ENCODE measurements around the gene CRYBG2.

The CRYBG2 gene

DNA sequence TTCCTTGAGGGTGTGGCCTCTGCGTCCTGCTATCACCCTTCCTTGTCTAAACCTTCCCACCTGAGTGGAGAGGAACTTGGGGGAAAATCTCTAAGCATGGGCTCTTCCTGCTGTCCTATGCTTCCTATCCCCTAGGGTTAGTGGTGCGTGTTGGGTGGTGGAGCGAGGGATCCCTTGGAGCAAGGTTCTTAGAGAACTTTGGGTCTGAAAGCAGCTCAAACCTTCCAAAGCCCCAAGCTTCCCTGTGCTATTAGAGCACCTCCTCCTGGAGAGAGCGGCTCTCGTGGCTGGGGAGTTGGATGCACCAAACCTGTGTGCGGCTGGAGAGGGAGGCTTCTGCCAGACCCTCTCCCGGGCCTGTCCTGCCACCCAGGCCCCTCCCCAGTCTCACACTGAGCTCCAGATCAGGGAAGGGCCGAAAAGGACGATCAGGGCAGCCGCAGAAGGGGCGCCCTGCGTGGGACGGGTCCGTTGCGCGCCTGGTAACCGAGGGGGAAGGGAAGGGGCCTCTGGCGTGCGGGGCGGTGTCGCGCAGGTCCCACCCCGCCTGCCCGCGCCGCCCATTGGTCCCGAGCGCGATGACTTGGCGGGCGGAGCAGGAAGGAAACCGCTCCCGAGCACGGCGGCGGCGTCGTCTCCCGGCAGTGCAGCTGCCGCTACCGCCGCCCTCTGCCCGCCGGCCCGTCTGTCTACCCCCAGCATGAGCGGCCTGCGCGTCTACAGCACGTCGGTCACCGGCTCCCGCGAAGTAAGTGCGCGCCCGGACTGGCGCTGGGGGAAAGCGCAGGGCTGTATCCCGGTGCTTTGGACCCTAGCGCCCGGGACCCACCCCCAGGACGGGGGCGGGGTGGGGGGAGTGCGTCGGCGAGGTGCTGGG is 74.2 kb downstream of the CRYBG2 start, which contains the start of gene SH3BGRL3:
Gene SH3BGRL3, plus strand, starts transcription at position 631 of the 877 bp plus-strand sequence. Its CDS starts 70 bp downstream, at position 701.
- DNase-seq (ENCODE audit: low read depth) = peak; percentile 72

DNA sequence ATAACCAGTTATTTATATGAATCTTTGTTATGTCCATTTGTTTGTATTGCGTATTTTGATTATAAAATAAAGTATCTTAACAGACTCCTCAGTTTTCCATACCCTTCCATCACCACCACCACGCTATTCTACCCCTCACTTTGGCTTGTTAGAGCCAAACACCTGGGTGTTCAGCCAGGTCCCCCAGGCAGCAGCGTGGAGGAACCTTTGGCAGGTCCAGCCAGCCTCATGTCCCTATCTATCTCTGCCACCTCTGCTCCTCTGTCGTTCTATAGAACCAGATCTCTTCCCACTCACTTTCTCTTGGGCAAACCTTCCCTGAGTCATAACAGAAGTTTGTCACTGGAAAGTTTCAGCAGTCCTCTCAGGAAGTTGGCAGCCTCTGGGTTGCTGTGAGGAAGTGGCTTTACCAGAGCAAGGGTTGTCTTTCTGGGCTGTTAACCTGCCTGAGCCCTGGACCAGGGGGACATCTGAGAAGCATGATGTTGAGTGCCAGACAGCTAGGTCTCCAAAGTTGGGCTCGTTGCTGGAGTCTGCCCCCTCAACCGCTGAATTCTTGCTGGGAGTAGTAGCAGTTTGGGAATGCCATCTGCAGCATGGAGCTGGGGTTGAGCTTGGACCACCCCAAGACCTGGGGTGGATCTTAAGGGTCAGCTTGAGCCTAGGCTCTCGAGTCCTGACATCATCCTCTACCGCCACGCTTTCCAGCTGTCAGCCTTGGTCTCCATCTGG is 75.0 kb downstream of the CRYBG2 start:
- DNase-seq (ENCODE audit: low read depth) = no peak

GRCh38 chr1:26278303-26278702 is 75.6 kb downstream of the CRYBG2 start:
- no peak for DNase-seq (ENCODE audit: low read depth)

- no peak for DNase-seq (ENCODE audit: low read depth)
Measured at GRCh38 chr1:26277719-26278118, 76.2 kb downstream of the CRYBG2 start.

DNA sequence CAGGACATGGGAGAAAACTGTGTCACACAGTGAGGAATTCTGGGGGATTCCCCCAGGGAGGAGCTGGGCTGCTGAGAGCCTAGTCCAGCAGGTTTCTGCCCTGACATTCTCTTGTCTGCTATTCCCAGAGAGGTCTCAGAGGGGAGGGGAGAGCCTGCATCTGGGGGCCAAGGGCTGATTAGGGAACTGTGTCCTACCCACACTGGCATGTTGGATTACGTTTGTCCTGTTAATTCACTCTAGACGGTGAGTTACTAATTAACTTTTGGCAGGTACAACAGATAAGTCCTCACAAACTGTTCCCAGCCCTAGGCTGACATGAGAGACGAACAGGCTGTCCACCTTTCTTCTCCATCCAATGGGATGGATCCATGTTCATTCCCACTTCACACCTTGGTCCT is 76.7 kb downstream of the CRYBG2 start:
- DNase-seq (ENCODE audit: low read depth) = no peak

DNA sequence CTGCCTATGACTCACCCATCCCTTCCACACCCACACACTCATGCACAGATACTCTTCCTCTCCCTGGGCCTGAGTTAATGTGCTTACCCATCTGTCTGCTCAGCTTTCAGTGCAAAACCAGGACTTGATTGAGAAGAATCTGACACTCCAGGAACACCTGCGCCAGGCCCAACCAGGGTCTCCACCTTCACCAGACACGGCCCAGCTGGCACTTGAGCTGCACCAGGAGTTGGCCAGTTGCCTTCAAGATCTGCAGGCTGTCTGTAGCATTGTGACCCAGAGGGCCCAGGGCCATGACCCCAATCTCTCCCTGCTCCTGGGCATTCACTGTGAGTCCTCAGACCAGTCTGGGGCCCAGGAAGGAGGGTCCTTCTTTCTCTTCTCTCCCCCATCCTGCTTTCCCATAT is 77.5 kb downstream of the CRYBG2 start:
- no peak for DNase-seq (ENCODE audit: low read depth)

GRCh38 chr1:26275580-26276431 is 78.1 kb downstream of the CRYBG2 start:
- peak; percentile 61 for DNase-seq (ENCODE audit: low read depth)

GRCh38 chr1:26274801-26275425 is 79.0 kb downstream of the CRYBG2 start:
- DNase-seq (ENCODE audit: low read depth) = no peak
